AG09309 (cell line): ENCODE data around the gene NADK2.

Source experiments
- DNase-seq: peaks from one replicate; pipeline ENCODE4 v3.0.0-alpha.2; 2010; ENCODE audit warnings: low read depth
- H3K4me3 ChIP-seq: 2 replicates; pipeline ENCODE4 v1.5.1; 2011; ENCODE audit warnings: mild to moderate bottlenecking, low read depth, low read length, moderate library complexity; ENCODE audit not compliant: control insufficient read depth
- CTCF ChIP-seq: IDR thresholded peaks from 2 replicates; pipeline ENCODE4 v1.5.1; 2011; ENCODE audit warnings: mild to moderate bottlenecking, low read depth, low read length, inconsistent platforms; ENCODE audit not compliant: insufficient read depth, control insufficient read depth; ENCODE audit errors: missing control alignments

The NADK2 gene

GRCh38 chr5:36250427-36250826, 8.7 kb upstream of the NADK2 start:
- no peak overlapping the region for H3K4me3 ChIP-seq
- DNase-seq = no peak
- TF ChIP-seq CTCF = no peak

- no peak for TF ChIP-seq CTCF
- no peak overlapping the region for H3K4me3 ChIP-seq
- DNase-seq = no peak
These were observed 4.5 kb upstream of the NADK2 start for GRCh38 chr5:36246036-36246800.

- H3K4me3 ChIP-seq = no peak overlapping the region
- no peak for TF ChIP-seq CTCF
- DNase-seq = no peak
These were observed 2.4 kb upstream of the NADK2 start for GRCh38 chr5:36244076-36244475.

- no peak for TF ChIP-seq CTCF
- no peak overlapping the region for H3K4me3 ChIP-seq
- no peak for DNase-seq
These were observed 1.9 kb upstream of the NADK2 start for GRCh38 chr5:36243653-36244052.

DNA sequence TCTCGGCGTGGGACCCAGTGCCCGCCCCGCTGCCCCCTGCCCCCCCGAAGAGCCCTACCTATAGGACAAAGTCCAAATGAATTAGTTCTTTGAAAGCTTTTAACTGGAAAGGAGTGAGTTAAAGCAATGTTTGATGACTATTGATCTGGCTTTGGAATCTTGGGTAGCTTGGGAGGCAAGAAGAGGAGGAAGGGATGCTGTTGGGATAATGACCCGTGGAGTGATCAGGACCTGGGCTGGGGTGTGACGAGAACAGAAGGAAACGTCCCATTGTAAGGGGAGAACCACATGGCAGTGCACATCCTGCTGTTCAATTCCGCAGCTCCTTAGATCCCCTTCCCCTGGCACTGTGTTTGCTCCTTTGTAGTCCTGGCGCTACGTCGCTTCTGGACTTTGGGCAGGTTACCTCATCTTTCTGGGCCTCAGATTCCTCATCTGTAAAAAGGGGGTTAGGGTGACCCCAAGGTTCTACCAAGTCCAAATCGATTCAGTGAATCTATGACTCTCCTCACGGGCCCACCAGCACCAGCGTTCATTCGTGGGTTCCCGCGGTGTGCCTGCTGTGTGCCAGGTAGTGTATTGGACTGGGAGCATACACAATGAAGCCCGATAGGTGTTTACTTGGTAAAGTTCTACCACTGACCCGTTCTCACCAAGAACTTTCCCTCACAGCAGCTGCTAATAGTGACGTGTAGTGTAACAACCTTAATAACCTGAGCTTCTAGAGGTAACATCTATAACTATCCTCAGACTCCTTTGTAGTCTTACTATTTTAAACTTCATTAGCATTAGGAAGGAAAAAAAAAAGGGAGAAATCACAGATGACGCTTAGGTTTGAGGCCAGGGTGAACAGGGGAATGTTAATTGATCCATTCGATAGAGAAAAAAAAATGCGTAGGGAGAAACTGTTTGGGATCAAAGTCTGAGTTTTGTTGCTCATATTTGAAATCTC, 1.1 kb upstream of the NADK2 start:
- no peak for TF ChIP-seq CTCF
- peak overlapping the region; percentile 93 for H3K4me3 ChIP-seq
- no peak for DNase-seq

DNA sequence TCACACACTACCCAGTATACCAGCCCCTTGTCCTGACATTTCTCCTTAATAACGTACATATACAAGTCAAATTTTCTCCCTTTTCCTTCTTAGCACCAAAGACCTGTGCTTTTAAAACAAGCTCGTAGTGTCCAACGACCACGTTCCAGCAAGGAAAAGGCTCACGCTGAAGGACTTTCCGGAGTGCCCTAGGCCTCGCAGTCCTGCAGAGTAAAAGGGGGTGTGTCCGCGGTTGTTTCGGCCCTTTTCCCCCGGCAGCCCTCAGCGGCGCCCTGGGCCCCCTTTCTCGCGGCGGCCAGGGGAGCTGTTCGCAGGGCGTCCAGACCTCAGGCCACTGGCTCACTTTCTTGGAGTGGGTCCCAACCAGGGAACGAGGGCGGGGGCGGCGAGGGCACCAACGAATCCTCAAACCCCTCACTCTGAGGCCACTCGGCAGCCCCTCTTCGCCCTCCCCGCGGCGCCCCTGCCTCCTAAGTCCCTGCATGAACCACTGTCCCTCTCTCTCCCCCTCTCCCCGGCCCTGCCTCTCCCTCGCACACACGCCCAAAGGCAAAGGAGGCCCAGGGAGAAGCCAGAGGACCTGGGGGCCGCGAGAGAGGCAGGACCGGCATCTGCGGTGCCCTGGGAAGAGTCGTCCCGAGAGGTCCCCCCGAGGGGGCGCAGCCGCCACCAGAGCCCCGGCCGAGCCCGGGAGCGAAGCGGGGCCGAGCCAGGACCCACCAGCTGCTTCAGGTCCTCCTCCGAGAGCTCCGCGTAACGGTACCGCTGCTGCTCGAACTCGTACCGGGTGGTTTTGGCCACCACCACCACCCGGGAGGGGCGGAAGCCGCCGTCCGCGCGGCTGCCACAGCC, 720 bp downstream of the NADK2 start:
- DNase-seq = no peak
- peak overlapping the region; percentile 93 for H3K4me3 ChIP-seq
- TF ChIP-seq CTCF = no peak
